Trophoblast cell (in vitro differentiated cells and primary cell): ENCODE data around the gene ASTN2.

Experiments
- DNase-seq, 2 donors: peaks; one replicate each; pipeline ENCODE4 v3.0.0-alpha.2; 2016
- H2AFZ ChIP-seq: 2 replicates; pipeline ENCODE4 v1.6.1; 2013; ENCODE audit warnings: low read length, moderate library complexity, mild to moderate bottlenecking; ENCODE audit not compliant: insufficient read depth, poor library complexity
- H2AK5ac ChIP-seq: 2 replicates; pipeline ENCODE4 v1.6.1; 2013; ENCODE audit warnings: mild to moderate bottlenecking, low read length
- H2BK120ac ChIP-seq: 2 replicates; pipeline ENCODE4 v1.6.1; 2013; ENCODE audit warnings: low read length, mild to moderate bottlenecking, moderate library complexity; ENCODE audit not compliant: insufficient read depth, poor library complexity
- H2BK12ac ChIP-seq: 2 replicates; pipeline ENCODE4 v1.6.1; 2013; ENCODE audit warnings: mild to moderate bottlenecking, low read length, moderate library complexity
- H2BK5ac ChIP-seq: 2 replicates; pipeline ENCODE4 v1.6.1; 2013; ENCODE audit warnings: low read length, low read depth, moderate library complexity, mild to moderate bottlenecking; ENCODE audit not compliant: poor library complexity
- H3K14ac ChIP-seq: 2 replicates; pipeline ENCODE4 v1.6.1; 2013; ENCODE audit warnings: mild to moderate bottlenecking, low read length
- H3K18ac ChIP-seq: 2 replicates; pipeline ENCODE4 v1.6.1; 2013; ENCODE audit warnings: mild to moderate bottlenecking, low read length
- H3K23ac ChIP-seq: 2 replicates; pipeline ENCODE4 v1.6.1; 2013; ENCODE audit warnings: low read length
- H3K27ac ChIP-seq: 2 replicates; pipeline ENCODE4 v1.5.1; 2013; ENCODE audit warnings: low read depth, mild to moderate bottlenecking, inconsistent platforms, low read length, moderate library complexity
- H3K27me3 ChIP-seq: 2 replicates; pipeline ENCODE4 v1.6.1; 2013; ENCODE audit warnings: inconsistent platforms, mild to moderate bottlenecking, low read length, moderate library complexity; ENCODE audit not compliant: insufficient read depth
- H3K36me3 ChIP-seq, 2 experiments: 1 replicate in 1 of 2; 2 replicates in 1 of 2; pipeline ENCODE4 v1.6.1; 2013; ENCODE audit warnings: low read length in 2 of 2, mild to moderate bottlenecking in 2 of 2, moderate library complexity in 1 of 2; ENCODE audit not compliant: insufficient read depth in 2 of 2, control insufficient read depth in 1 of 2
- H3K4ac ChIP-seq: 2 replicates; pipeline ENCODE4 v1.6.1; 2013; ENCODE audit warnings: low read depth, mild to moderate bottlenecking, low read length, moderate library complexity
- H3K4me1 ChIP-seq, 2 experiments: 1 replicate in 1 of 2; 2 replicates in 1 of 2; pipeline ENCODE4 v1.6.1; 2013; ENCODE audit warnings: low read length in 2 of 2, mild to moderate bottlenecking in 2 of 2, moderate library complexity in 1 of 2; ENCODE audit not compliant: insufficient read depth in 2 of 2, control insufficient read depth in 1 of 2
- H3K4me2 ChIP-seq: 2 replicates; pipeline ENCODE4 v1.6.1; 2013; ENCODE audit warnings: inconsistent platforms, mild to moderate bottlenecking, low read length, moderate library complexity
- H3K4me3 ChIP-seq: 2 replicates; pipeline ENCODE4 v1.5.1; 2013; ENCODE audit warnings: mild to moderate bottlenecking, low read depth, low read length, inconsistent platforms
- H3K79me1 ChIP-seq: one replicate; pipeline ENCODE4 v1.6.1; 2013; ENCODE audit warnings: low read length
- H3K79me2 ChIP-seq: 2 replicates; pipeline ENCODE4 v1.6.1; 2013; ENCODE audit warnings: low read length, mild to moderate bottlenecking; ENCODE audit not compliant: control insufficient read depth, insufficient read depth, poor library complexity
- H3K9ac ChIP-seq: 2 replicates; pipeline ENCODE4 v1.6.1; 2013; ENCODE audit warnings: mild to moderate bottlenecking, low read length
- H3K9me3 ChIP-seq: 2 replicates; pipeline ENCODE4 v1.6.1; 2013; ENCODE audit warnings: low read depth, mild to moderate bottlenecking, control low read depth, inconsistent platforms, low read length; ENCODE audit not compliant: insufficient read depth
- H4K12ac ChIP-seq: 2 replicates; pipeline ENCODE4 v1.6.1; 2013; ENCODE audit warnings: low read depth, mild to moderate bottlenecking, low read length, moderate library complexity
- H4K8ac ChIP-seq: 2 replicates; pipeline ENCODE4 v1.6.1; 2013; ENCODE audit warnings: low read depth, mild to moderate bottlenecking, low read length, moderate library complexity
- H4K91ac ChIP-seq: one replicate; pipeline ENCODE4 v1.6.1; 2013; ENCODE audit warnings: low read depth, mild to moderate bottlenecking, low read length, moderate library complexity
- WGBS: extraction: QIAGEN DNeasy Blood & Tissue Kit; methylation state at CpG from one replicate; pipeline ENCODE4 v1.1.7; 2013; ENCODE audit warnings: missing lambda C conversion rate; ENCODE audit not compliant: insufficient read length, insufficient coverage; ENCODE audit errors: extremely low coverage; 5-methylcytosine and 5-hydroxymethylcytosine counted together

ASTN2 gene

DNA sequence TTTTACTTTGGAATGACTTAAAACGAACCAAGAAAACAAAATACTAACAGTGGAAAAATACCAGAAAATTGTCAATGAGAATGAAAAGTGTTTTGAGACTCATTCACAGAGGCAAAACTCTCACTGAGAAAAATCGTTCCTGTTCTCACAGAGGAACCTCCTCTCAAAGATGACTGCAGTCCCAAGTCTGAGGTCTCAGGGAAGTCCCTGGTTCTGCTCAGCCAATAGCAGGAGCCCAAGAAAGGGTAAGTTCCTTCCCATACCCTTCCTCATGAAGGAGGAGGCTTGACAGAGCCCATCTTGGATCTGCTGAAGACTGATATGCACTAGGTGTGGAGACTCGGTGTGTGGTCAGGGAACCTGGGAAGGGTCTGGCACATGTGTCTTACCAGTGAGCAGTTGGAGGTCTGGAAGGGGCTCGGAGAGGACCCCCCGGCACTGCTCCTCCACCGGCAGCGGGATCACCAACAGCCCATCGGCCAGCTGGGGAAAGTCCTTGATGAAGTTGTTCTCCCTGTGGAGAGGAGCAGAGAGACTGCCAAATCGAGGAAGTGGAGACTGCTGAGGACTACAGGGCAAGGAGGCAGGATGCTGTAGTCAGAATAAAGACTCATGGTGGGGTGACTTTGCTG is 681.7 kb downstream of the ASTN2 start:
- no peak overlapping the region for H2AFZ ChIP-seq
- no peak overlapping the region for H2AK5ac ChIP-seq
- no peak overlapping the region for H3K9ac ChIP-seq
- H3K79me2 ChIP-seq, result no peaks in the 10 kb centered on the region
- no peak overlapping the region for H4K91ac ChIP-seq
- no peak overlapping the region for H2BK12ac ChIP-seq
- no peak overlapping the region for H2BK120ac ChIP-seq
- no peaks in the 10 kb centered on the region for H3K36me3 ChIP-seq
- H3K27me3 ChIP-seq, result no peaks in the 10 kb centered on the region
- H3K4me1 ChIP-seq, result no peaks in the 10 kb centered on the region
- H3K4me3 ChIP-seq, result no peak overlapping the region
- no peak overlapping the region for H4K12ac ChIP-seq
- H3K18ac ChIP-seq, result no peak overlapping the region
- H3K4me2 ChIP-seq, result no peak overlapping the region
- H4K8ac ChIP-seq, result no peak overlapping the region
- no peak overlapping the region for H3K23ac ChIP-seq
- H3K9me3 ChIP-seq, result no peaks in the 10 kb centered on the region
- no peaks in the 10 kb centered on the region for H3K79me1 ChIP-seq
- no peak overlapping the region for H2BK5ac ChIP-seq
- H3K27ac ChIP-seq, result no peak overlapping the region
- no peak overlapping the region for H3K14ac ChIP-seq
- DNase-seq, result no peak
- H3K4ac ChIP-seq, result no peak overlapping the region
- no CpG with 5 or more reads among the region's 9 CpGs for WGBS

- no peak overlapping the region for H3K4ac ChIP-seq
- H3K14ac ChIP-seq, result no peak overlapping the region
- no peak overlapping the region for H3K18ac ChIP-seq
- H3K9ac ChIP-seq, result no peak overlapping the region
- H2BK5ac ChIP-seq, result no peak overlapping the region
- H3K36me3 ChIP-seq, result no peaks in the 10 kb centered on the region
- H3K4me2 ChIP-seq, result no peak overlapping the region
- no peak overlapping the region for H2AK5ac ChIP-seq
- no peak overlapping the region for H2BK12ac ChIP-seq
- no peak overlapping the region for H4K8ac ChIP-seq
- H3K4me3 ChIP-seq, result no peak overlapping the region
- no peaks in the 10 kb centered on the region for H3K79me2 ChIP-seq
- H4K12ac ChIP-seq, result no peak overlapping the region
- no peak overlapping the region for H3K27ac ChIP-seq
- no peak overlapping the region for H4K91ac ChIP-seq
- H2BK120ac ChIP-seq, result no peak overlapping the region
- no peaks in the 10 kb centered on the region for H3K79me1 ChIP-seq
- no peak for DNase-seq
- H3K9me3 ChIP-seq, result no peaks in the 10 kb centered on the region
- H3K27me3 ChIP-seq, result no peaks in the 10 kb centered on the region
- H2AFZ ChIP-seq, result no peak overlapping the region
- no peaks in the 10 kb centered on the region for H3K4me1 ChIP-seq
- peak overlapping the region; percentile 42 for H3K23ac ChIP-seq
These were observed 688.3 kb downstream of the ASTN2 start for GRCh38 chr9:116726602-116727001.

DNA sequence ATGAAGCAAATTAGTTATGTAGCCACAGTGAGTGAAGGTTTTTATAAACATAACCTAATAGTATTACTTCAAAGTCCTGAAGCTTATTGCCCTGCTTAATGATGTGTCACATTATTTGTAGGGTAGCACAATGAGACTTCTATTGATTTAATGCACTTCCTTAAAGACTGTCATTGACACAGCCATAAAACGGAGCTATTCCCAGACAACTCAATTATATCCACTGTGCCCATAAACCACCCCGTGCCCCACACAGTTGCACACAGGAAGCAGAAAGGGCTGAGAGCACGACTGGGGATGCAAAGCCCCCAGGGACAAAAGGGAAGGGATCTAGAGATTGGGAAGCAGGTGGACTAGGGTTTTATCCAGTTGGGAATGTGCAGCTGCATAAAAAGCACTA is 690.7 kb downstream of the ASTN2 start:
- no peak overlapping the region for H3K23ac ChIP-seq
- DNase-seq, result no peak
- no peak overlapping the region for H2BK5ac ChIP-seq
- no peak overlapping the region for H3K27ac ChIP-seq
- H4K12ac ChIP-seq, result no peak overlapping the region
- no peaks in the 10 kb centered on the region for H3K79me2 ChIP-seq
- H3K9ac ChIP-seq, result peak overlapping the region; percentile 45
- no peaks in the 10 kb centered on the region for H3K36me3 ChIP-seq
- no peak overlapping the region for H2AK5ac ChIP-seq
- H3K4me1 ChIP-seq, result peaks cover 0 to 3% of the 10 kb centered on the region in 2 experiments
- no peak overlapping the region for H3K4ac ChIP-seq
- H3K79me1 ChIP-seq, result no peaks in the 10 kb centered on the region
- H3K27me3 ChIP-seq, result no peaks in the 10 kb centered on the region
- H2AFZ ChIP-seq, result no peak overlapping the region
- H3K18ac ChIP-seq, result no peak overlapping the region
- H3K14ac ChIP-seq, result no peak overlapping the region
- H3K4me2 ChIP-seq, result no peak overlapping the region
- no CpG with 5 or more reads among the region's 3 CpGs for WGBS
- H3K9me3 ChIP-seq, result no peaks in the 10 kb centered on the region
- H3K4me3 ChIP-seq, result no peak overlapping the region
- H4K8ac ChIP-seq, result no peak overlapping the region
- H2BK120ac ChIP-seq, result no peak overlapping the region
- no peak overlapping the region for H4K91ac ChIP-seq
- no peak overlapping the region for H2BK12ac ChIP-seq

DNA sequence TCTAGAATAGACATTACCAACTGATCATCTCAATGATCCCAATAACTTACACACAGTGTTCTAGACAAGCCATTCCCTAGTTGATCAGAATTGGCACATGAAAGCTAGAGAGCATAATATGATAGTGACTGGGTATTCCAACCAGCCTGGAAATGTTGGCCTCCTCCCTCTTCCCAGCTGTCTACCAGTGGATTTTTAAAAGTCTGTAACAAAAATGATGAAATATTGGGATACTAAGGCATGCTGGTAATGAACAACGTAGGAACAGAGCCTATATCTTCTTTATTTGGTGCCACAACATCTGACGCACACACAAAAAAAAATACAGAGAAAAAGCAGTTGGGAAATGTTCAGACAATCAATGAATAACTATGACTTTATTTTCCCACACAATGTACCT is 692.9 kb downstream of the ASTN2 start:
- H3K27me3 ChIP-seq, result no peaks in the 10 kb centered on the region
- H2AFZ ChIP-seq, result no peak overlapping the region
- no peak overlapping the region for H3K4ac ChIP-seq
- no peaks in the 10 kb centered on the region for H3K79me1 ChIP-seq
- no peak overlapping the region for H2BK5ac ChIP-seq
- DNase-seq, result peak; percentile 58 to 88
- no peaks in the 10 kb centered on the region for H3K79me2 ChIP-seq
- H3K23ac ChIP-seq, result no peak overlapping the region
- no peak overlapping the region for H4K12ac ChIP-seq
- no peak overlapping the region for H3K27ac ChIP-seq
- no peak overlapping the region for H3K18ac ChIP-seq
- no peak overlapping the region for H3K4me3 ChIP-seq
- H4K8ac ChIP-seq, result no peak overlapping the region
- WGBS, result no CpG with 5 or more reads among the region's 2 CpGs
- no peaks in the 10 kb centered on the region for H3K36me3 ChIP-seq
- H3K9ac ChIP-seq, result no peak overlapping the region
- no peak overlapping the region for H3K14ac ChIP-seq
- H3K9me3 ChIP-seq, result no peaks in the 10 kb centered on the region
- no peak overlapping the region for H2BK12ac ChIP-seq
- H3K4me1 ChIP-seq, result peaks cover 2 to 5% of the 10 kb centered on the region in 2 experiments
- no peak overlapping the region for H3K4me2 ChIP-seq
- no peak overlapping the region for H4K91ac ChIP-seq
- H2BK120ac ChIP-seq, result no peak overlapping the region
- no peak overlapping the region for H2AK5ac ChIP-seq
